RWPE1 (cell line): ENCODE data around the gene ARFRP1.

Experiments used
- CTCF ChIA-PET: fragments of 350-600 bp; sonication (Branson Sonifier 250); formaldehyde crosslinking; extraction: SDS; loops from one replicate; lab custom pipeline; 2021; lab: Yijun Ruan, JAX
- POLR2A ChIA-PET: fragments of 400-600 bp; formaldehyde crosslinking; extraction: SDS; loops from one replicate; lab custom pipeline; 2020; ENCODE audit warnings: antibody characterized with exemption; ENCODE audit not compliant: low non-redundant PET; lab: Yijun Ruan, JAX
- DNase-seq: peaks from one replicate; pipeline ENCODE4 v3.0.0; 2012; ENCODE audit warnings: low spot score
- H3K27ac ChIP-seq: fragments of 450-650 bp; 2 replicates; pipeline ENCODE4 v1.5.1; 2017
- TF ChIP-seq, protein P1 (sequence below): fragments of 450-650 bp; conservative IDR thresholded peaks from 2 replicates; pipeline ENCODE4 v1.5.1; 2017; ENCODE audit warnings: low read depth, mild to moderate bottlenecking

ARFRP1 gene

DNA sequence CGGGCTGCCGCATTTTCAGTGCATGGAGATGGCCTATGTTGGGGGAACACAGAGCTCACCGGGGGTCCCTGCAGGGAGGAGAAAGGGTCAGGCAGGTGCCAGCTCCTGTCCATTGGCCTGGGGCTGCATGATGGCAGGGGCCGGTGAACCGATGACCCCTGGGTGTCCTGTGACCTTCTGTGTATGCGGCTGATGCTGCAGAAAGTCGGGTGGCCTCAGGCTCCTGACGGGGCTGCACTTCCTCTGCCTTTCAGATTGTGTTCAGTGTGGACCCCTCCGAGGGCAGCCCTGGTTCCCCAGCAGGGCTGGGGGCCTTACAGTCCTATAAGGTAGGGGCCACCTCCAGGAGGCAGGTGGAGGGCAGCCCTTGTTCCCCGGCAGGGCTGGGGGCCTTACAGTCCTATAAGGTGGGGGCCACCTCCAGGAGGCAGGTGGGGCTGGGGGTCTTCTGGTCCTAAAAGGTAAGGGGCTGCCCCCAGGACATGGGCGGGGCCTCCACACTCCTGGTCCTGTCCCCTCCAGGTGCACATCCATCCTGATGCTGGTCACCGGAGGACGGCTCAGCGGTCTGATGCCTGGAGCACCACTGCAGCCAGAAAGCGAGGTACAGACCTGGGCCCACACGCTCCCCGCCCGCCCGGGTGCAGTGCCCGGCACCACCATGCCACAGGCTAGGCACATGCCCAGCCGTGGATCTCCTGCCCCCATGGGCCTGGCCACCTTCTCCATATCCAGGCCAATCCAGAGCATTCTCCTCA lies 22.3 kb downstream of the ARFRP1 start:
- DNase-seq, result no peak
- peak overlapping the region; percentile 89 for H3K27ac ChIP-seq
- ChIA-PET CTCF (interaction anchor here (0.6 kb wide), 1 partner anchor 53 kb away, joined by 3 read pairs; no protein-coding TSS in a partner anchor), POLR2A (no interaction called here)
- TF ChIP-seq, protein P1, sequence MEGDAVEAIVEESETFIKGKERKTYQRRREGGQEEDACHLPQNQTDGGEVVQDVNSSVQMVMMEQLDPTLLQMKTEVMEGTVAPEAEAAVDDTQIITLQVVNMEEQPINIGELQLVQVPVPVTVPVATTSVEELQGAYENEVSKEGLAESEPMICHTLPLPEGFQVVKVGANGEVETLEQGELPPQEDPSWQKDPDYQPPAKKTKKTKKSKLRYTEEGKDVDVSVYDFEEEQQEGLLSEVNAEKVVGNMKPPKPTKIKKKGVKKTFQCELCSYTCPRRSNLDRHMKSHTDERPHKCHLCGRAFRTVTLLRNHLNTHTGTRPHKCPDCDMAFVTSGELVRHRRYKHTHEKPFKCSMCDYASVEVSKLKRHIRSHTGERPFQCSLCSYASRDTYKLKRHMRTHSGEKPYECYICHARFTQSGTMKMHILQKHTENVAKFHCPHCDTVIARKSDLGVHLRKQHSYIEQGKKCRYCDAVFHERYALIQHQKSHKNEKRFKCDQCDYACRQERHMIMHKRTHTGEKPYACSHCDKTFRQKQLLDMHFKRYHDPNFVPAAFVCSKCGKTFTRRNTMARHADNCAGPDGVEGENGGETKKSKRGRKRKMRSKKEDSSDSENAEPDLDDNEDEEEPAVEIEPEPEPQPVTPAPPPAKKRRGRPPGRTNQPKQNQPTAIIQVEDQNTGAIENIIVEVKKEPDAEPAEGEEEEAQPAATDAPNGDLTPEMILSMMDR, result no peak

DNA sequence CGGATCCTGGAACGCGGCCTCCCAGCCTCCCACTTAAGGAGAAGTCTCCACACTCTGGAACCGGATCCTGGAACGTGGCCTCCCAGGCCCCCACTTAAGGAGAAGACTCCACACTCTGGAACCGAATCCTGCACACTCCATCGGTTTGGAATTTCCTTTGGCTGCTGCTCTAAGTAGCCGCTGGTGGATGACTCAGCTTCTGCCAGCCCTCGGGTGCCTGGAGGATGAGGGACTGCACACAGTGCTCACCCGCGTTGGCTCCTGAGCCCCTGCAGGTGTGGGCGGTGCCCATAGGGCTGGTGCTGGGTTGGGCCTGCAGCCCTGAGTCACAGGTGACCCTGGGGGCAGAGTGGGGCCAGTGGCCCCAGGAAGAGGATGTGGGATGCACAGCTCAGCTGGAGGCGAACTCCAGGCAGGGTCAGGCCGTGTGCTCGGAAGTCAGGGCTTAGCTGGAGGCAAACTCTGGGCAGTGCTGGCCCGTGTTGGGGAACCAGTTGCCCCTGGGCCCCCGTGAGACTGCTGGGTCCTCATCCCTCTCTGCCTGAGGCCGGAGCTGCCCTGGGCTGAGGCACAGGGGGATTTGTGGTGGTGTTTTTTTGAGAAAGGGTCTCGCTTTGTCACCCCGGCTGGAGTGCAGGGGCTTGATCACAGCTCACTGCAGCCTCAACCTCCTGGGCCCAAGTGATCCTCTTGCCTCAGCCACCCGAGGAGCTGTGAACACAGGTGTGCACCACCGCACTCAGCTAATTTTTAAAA lies 25.2 kb downstream of the ARFRP1 start:
- peak overlapping the region; percentile 89 for H3K27ac ChIP-seq
- POLR2A ChIA-PET, result interaction anchor here (0.7 to 1.8 kb wide), 9 partner anchors 10 to 146 kb away, joined by 3 to 8 read pairs (median 3); partner anchors contain the start of genes GMEB2 and PTK6
- TF ChIP-seq, protein P1, result no peak
- peak; percentile 99 for DNase-seq
- CTCF ChIA-PET, result interaction anchor here (0.6 to 1.3 kb wide), 6 partner anchors 16 to 292 kb away, joined by 4 to 6 read pairs (median 4); partner anchors contain the start of gene PTK6

DNA sequence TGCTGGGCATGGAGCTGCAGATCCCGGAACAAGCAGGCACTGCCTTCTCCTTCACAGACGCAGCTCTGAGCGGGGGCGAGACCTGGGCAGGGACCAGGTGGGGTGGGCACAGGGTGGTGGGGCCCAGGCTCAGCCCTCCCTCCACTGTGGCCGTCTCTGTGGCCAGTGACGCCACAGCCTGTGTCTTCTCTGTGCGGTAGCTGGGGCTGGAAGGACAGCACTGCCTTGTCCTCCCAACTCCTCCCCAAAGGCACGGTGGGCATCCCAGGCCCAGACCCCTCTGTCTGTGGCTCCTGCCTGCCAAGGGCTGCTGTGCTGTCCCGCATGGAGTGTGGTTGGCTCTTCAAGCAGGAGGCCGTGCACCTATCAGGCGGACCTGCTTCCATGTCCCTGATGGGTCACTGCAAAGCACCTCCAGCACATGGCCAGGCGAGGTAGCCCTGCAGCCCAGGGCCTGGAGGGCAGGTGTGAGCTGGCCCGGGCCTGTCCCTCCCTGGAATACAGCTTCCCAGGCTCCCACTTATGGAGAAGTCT lies 26.1 kb downstream of the ARFRP1 start:
- CTCF ChIA-PET, result interaction anchor here (0.5 to 1.3 kb wide), 4 partner anchors 37 to 359 kb away, joined by 3 to 5 read pairs (median 4); partner anchors contain the start of gene PTK6
- POLR2A ChIA-PET, result interaction anchor here (0.7 to 1.8 kb wide), 4 partner anchors 17 to 145 kb away, joined by 3 to 8 read pairs (median 4); partner anchors contain the start of genes GMEB2 and PTK6
- DNase-seq, result no peak
- peak overlapping the region; percentile 89 for H3K27ac ChIP-seq
- TF ChIP-seq, protein P1, result no peak

DNA sequence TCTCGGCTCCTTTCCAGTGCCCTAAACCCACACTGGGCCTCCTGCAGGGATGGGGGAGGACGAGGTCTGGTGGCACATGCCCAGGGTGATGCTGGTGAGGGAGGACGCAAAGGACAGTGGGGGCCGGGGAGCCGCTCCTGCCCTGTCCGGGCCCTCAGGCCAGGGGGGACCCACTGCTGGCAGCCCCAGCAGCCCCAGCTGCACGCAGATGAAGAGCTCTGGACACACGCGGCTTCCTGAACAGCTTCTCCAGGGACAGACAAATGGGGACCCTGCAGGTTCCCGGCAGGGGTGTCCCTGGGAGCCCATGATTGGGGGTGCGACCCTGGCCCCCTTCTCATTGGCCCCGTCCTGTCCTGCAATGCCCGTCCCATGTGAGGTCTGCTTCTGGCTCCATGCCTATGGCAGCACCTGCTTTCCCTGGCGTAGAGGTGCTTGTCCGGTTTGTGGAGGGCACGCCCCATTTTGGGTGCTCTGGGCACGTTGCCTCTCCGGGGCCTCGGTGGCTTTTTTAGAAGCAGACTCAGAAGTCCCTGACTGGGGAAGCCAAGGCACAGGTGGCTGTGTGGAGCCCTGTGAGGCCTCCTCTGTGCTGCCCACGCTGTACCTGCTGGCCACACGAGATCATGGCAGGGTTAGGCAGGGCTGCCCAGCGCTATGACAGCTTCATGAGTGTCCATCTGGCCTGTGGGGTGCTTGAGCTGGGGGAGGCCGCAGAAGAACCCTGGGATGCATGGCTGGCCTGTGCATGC lies 26.7 kb downstream of the ARFRP1 start:
- peak overlapping the region; percentile 89 for H3K27ac ChIP-seq
- POLR2A ChIA-PET, result interaction anchor here (1.2 to 1.8 kb wide), 2 partner anchors 16 to 18 kb away, joined by 3 to 8 read pairs; no protein-coding TSS in a partner anchor
- TF ChIP-seq, protein P1, result no peak
- CTCF ChIA-PET, result interaction anchor here (0.5 to 1.4 kb wide), 3 partner anchors 143 to 359 kb away, joined by 3 to 4 read pairs (median 3); partner anchors contain the start of gene PTK6
- no peak for DNase-seq

DNA sequence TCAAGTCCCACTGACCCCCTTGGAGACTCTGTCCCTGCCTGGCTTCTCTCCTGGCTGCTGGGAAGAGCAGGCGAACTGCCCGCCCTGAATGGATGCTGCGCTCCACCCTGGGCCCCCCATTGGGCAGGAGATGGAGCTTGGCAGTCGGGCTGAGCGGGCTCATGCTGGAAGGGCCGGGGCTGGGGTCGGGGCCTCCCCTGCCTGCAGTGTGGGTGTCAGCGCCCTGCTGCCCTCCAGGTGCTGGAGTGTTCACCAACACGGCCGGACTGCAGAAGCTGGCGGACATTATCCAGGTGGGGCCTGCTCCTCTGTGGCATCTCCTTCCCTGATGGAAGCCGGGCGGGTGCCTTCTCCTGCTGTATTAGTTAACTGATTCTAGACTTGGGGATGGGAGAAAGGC lies 27.3 kb downstream of the ARFRP1 start:
- peak overlapping the region; percentile 89 for H3K27ac ChIP-seq
- CTCF ChIA-PET, result interaction anchor here (0.6 to 1.4 kb wide), 3 partner anchors 12 to 142 kb away, joined by 3 to 4 read pairs (median 3); partner anchors contain the start of gene PTK6
- TF ChIP-seq, protein P1, result no peak
- no peak for DNase-seq
- POLR2A ChIA-PET, result interaction anchor here (0.5 kb wide), 1 partner anchor 12 kb away, joined by 3 read pairs; no protein-coding TSS in a partner anchor
